ENCODE data around the gene HSPB8. TPM values are rescaled to one million over a fixed set of nuclear protein-coding genes. Genes with fewer than 3 reads are reported as not detected.

Gene HSPB8
- total RNA-seq, 1 donor from 2014 or later: 47.9 TPM

DNA sequence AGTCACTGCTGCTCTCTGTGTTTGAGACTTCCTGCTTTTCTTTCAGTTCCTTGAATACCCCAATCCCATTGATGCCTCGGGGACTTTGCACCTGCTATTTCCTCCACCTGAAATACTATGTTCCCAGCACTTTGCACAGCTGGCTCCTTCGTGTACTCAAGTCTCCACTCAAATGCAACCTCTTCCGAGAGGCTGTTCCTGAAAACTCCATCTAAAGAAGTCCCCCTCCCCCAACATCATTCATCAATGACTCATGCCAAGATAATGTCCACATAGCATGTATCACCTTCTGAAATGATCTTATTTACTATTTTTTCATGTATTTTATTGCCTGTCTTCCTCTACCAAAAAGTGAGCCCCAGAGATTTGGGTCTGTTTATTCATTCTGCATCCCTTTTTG lies 48.6 kb downstream of the HSPB8 start:
- no peak for ATAC-seq
- Histone ChIP-seq H3K27ac (no peak overlapping the region), H3K27me3 (ENCODE audit: low read depth) (no peaks in the 10 kb centered on the region), H3K4me3 (no peak overlapping the region), H3K36me3 (no peaks in the 10 kb centered on the region), H3K4me1 (no peaks in the 10 kb centered on the region), H3K9me3 (no peaks in the 10 kb centered on the region)
- intact Hi-C loops (cut with DNase I): no loop called here
- no peak for TF ChIP-seq CTCF (IDR thresholded peaks at IDR 0.05)
- no peak for DNase-seq

- ATAC-seq: no peak
- intact Hi-C loops (cut with DNase I): no loop called here
- no peak for TF ChIP-seq CTCF (IDR thresholded peaks at IDR 0.05)
- no peak for DNase-seq
- Histone ChIP-seq H3K4me1 (no peaks in the 10 kb centered on the region), H3K36me3 (no peaks in the 10 kb centered on the region), H3K27me3 (ENCODE audit: low read depth) (no peaks in the 10 kb centered on the region), H3K4me3 (no peak overlapping the region), H3K27ac (no peak overlapping the region), H3K9me3 (no peaks in the 10 kb centered on the region)
Measured at GRCh38 chr12:119229205-119229604, 50.5 kb downstream of the HSPB8 start.

- intact Hi-C loops (cut with DNase I): no loop called here
- Histone ChIP-seq H3K36me3 (no peaks in the 10 kb centered on the region), H3K27me3 (ENCODE audit: low read depth) (no peaks in the 10 kb centered on the region), H3K9me3 (no peaks in the 10 kb centered on the region), H3K4me1 (no peaks in the 10 kb centered on the region), H3K4me3 (no peak overlapping the region), H3K27ac (no peak overlapping the region)
- ATAC-seq (peak; percentile 70 to 73), DNase-seq (no peak)
- TF ChIP-seq CTCF (IDR thresholded peaks at IDR 0.05): no peak
Measured at GRCh38 chr12:119229837-119230236, 51.1 kb downstream of the HSPB8 start.

DNA sequence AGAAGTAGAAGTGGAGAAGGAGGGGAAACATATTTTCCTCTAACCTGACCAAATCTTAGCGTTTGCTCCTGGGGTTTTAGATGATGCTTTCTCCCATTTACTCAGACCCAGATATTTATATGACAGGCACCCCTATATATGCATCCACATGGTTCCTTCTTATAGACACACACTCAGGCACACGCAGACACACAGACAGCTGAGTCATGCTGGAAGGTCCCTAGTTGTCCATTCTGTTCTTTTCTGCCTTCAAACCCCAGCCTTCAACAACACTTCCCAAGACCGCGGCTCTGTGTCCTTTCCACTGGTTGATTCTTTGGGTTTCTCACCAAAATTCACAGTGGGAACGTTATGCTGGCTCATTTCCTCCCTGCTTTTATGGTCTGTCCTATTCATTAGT lies 52.1 kb downstream of the HSPB8 start:
- Histone ChIP-seq H3K4me1 (no peaks in the 10 kb centered on the region), H3K27ac (no peak overlapping the region), H3K4me3 (no peak overlapping the region), H3K36me3 (no peaks in the 10 kb centered on the region), H3K27me3 (ENCODE audit: low read depth) (no peaks in the 10 kb centered on the region), H3K9me3 (no peaks in the 10 kb centered on the region)
- ATAC-seq: no peak
- intact Hi-C loops (cut with DNase I): no loop called here
- DNase-seq: no peak
- no peak for TF ChIP-seq CTCF (IDR thresholded peaks at IDR 0.05)

DNA sequence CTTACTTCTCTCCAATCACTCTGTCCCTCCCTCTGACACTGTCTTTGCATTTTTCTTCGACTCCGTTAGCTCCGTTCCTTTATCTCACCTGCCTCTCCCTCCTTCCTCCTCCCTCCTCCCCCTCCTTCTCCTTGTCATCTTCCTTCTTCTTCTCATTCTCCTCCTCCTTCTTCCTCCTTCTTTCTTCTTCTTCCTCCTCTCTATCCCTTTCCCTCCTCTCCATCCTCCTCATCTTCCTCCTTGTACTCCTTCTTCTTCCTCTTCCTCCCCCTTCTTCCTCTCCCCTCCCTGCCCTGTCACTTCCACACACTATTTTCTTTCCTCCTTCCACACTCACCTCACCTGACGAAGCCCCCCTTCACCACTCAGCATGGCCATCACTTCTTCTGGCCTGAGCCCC lies 53.0 kb downstream of the HSPB8 start:
- Histone ChIP-seq H3K4me1 (no peaks in the 10 kb centered on the region), H3K27me3 (ENCODE audit: low read depth) (no peaks in the 10 kb centered on the region), H3K27ac (no peak overlapping the region), H3K4me3 (no peak overlapping the region), H3K9me3 (no peaks in the 10 kb centered on the region), H3K36me3 (no peaks in the 10 kb centered on the region)
- ATAC-seq (no peak), DNase-seq (no peak)
- intact Hi-C loops (cut with DNase I): no loop called here
- no peak for TF ChIP-seq CTCF (IDR thresholded peaks at IDR 0.05)

- Histone ChIP-seq H3K4me1 (no peaks in the 10 kb centered on the region), H3K4me3 (no peak overlapping the region), H3K36me3 (no peaks in the 10 kb centered on the region), H3K27me3 (ENCODE audit: low read depth) (no peaks in the 10 kb centered on the region), H3K9me3 (no peaks in the 10 kb centered on the region), H3K27ac (no peak overlapping the region)
- no peak for ATAC-seq
- TF ChIP-seq CTCF (IDR thresholded peaks at IDR 0.05): no peak
- DNase-seq: no peak
- intact Hi-C loops (cut with DNase I): no loop called here
Measured at GRCh38 chr12:119235197-119235751, 56.5 kb downstream of the HSPB8 start.

Data from lower lobe of right lung (tissue), 2 donors.